Activated CD4-positive, alpha-beta T cell treated with anti-CD3 and anti-CD28 coated beads, Interleukin-2, amount 10 ng/mL, durations not matched to agents 24 days and 14 days (primary cell): Measurements from ENCODE around the gene STXBP3. TPM values are rescaled to one million over a fixed set of nuclear protein-coding genes. Genes with fewer than 3 reads are reported as not detected.
"Not testable (repeated sequence)": the region's sequence is repeated elsewhere in the genome, so short reads cannot be mapped to it uniquely, and the experiment has no call there.

ENCODE experiments used
- DNase-seq: peaks from one replicate; pipeline ENCODE4 v3.0.0; 2022
- H3K27ac Mint-ChIP-seq: one replicate; pipeline ENCODE4 v1.8.0; 2022; ENCODE audit warnings: mild to moderate bottlenecking, mixed read lengths
- H3K27me3 Mint-ChIP-seq: one replicate; pipeline ENCODE4 v1.8.0; 2022; ENCODE audit warnings: mixed read lengths
- H3K36me3 Mint-ChIP-seq: one replicate; pipeline ENCODE4 v1.8.0; 2022; ENCODE audit warnings: low read depth, mild to moderate bottlenecking, mixed read lengths
- H3K4me1 Mint-ChIP-seq: one replicate; pipeline ENCODE4 v1.8.0; 2021; ENCODE audit warnings: mixed read lengths
- H3K4me3 Mint-ChIP-seq: one replicate; pipeline ENCODE4 v1.8.0; 2022; ENCODE audit warnings: mild to moderate bottlenecking, moderate library complexity, mixed read lengths
- H3K9me3 Mint-ChIP-seq: one replicate; pipeline ENCODE4 v1.8.0; 2021; ENCODE audit warnings: mixed read lengths
- intact Hi-C: fragments of 100-400 bp; cut with micrococcal nuclease; formaldehyde crosslinking; loops from one replicate; pipeline ENCODE4 v1.15.1; 2023
- total RNA-seq: library from RNA; stranded (reverse); gene quantifications from 2 replicates; pipeline ENCODE4 v1.2.3, GENCODE V29; 2022

STXBP3 gene, protein sequence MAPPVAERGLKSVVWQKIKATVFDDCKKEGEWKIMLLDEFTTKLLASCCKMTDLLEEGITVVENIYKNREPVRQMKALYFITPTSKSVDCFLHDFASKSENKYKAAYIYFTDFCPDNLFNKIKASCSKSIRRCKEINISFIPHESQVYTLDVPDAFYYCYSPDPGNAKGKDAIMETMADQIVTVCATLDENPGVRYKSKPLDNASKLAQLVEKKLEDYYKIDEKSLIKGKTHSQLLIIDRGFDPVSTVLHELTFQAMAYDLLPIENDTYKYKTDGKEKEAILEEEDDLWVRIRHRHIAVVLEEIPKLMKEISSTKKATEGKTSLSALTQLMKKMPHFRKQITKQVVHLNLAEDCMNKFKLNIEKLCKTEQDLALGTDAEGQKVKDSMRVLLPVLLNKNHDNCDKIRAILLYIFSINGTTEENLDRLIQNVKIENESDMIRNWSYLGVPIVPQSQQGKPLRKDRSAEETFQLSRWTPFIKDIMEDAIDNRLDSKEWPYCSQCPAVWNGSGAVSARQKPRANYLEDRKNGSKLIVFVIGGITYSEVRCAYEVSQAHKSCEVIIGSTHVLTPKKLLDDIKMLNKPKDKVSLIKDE
- total RNA-seq, result 41.1 and 48.9 TPM in 2 replicates

DNA sequence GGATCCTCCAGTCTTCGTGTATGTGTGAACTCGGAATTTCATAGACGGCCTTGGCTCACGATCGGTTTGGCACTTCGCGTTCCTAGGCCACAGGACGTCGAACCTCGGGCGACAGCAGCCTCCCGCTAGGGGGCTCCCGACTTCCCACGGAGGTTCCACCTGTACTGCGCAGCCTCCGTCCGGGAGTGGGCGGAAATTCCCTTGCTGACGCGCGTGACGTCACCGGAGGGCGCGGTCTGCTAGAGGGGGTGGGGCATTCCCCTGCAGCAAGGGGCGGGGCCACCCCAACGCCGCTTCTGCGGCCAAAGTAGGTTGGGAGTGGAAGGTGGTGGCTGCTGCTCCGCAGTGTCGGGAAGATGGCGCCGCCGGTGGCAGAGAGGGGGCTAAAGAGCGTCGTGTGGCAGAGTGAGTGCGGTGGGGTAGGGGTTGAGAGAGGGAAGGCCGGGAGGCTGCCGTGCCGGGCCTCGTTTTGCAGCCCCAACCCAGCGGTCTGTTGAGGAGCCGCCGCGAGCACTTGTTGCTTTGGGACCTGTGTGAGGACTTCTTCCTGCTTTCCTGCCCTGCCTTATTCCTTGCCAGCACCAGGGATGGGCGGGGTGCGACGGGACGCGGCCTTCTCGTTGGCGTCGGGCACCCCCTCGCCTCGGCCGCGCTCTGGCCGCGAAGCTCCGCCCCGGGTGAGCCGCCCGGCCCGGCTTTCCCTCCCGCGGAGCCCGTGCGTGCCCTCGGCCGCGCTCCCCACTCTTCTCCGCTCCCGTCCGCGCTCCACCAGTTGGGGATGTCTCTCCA, at the start of gene STXBP3:
STXBP3 (plus strand) TSS at position 293 of the 789 bp plus-strand sequence; CDS start at position 357, 64 bp downstream.
- peaks cover 16% of the 10 kb centered on the region for H3K36me3 Mint-ChIP-seq
- intact Hi-C loops, result loop anchor here (1.0 to 5.0 kb wide), 10 partner anchors 42 to 366 kb away; partner anchors contain the start of genes CLCC1, ELAPOR1, GPSM2 and HENMT1
- peak within 1 kb of the TSS; percentile 97 for H3K27ac Mint-ChIP-seq

DNA sequence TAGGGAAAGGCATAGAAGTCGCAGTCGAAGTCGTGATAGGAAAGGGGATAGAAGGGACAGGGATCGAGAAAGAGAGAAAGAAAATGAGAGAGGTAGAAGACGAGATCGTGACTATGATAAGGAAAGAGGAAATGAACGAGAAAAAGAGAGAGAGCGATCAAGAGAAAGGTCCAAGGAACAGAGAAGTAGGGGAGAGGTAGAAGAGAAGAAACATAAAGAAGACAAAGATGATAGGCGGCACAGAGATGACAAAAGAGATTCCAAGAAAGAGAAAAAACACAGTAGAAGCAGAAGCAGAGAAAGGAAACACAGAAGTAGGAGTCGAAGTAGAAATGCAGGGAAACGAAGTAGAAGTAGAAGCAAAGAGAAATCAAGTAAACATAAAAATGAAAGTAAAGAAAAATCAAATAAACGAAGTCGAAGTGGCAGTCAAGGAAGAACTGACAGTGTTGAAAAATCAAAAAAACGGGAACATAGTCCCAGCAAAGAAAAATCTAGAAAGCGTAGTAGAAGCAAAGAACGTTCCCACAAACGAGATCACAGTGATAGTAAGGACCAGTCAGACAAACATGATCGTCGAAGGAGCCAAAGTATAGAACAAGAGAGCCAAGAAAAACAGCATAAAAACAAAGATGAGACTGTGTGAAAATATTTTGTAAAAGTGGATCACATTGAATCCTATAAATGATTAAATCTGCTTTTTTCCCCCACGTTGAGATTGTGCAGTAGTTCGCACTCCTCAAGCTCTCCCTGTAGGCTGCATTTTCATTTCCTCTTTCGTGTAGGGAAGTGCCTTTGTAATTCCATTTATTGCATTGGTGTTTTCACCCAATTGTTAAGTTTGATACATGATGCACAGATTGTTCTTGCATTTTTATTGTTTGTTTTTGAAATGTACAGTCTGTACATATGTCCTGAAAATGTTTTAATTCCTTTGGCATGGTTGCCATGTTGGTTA, 46.8 kb upstream of the STXBP3 start:
- H3K27me3 Mint-ChIP-seq, result no peaks in the 10 kb centered on the region
- H3K36me3 Mint-ChIP-seq, result peaks cover 68% of the 10 kb centered on the region
- peak; percentile 54 for DNase-seq
- intact Hi-C loops, result loop anchor here (10.0 kb wide), 2 partner anchors 265 to 415 kb away; partner anchors contain the start of genes CLCC1 and ELAPOR1
- peaks cover 34% of the 10 kb centered on the region for H3K4me1 Mint-ChIP-seq
- H3K4me3 Mint-ChIP-seq, result peak overlapping the region; percentile 78
- H3K27ac Mint-ChIP-seq, result peak overlapping the region; percentile 79
- H3K9me3 Mint-ChIP-seq, result no peaks in the 10 kb centered on the region

More for the DNA sequence above, at the start of gene STXBP3:
- Mint-ChIP-seq H3K9me3 (no peaks in the 10 kb centered on the region), H3K27me3 (peaks cover 1% of the 10 kb centered on the region), H3K4me3 (peak within 1 kb of the TSS; percentile 97), H3K4me1 (peaks cover 27% of the 10 kb centered on the region)
- DNase-seq, result peak; percentile 100

DNA sequence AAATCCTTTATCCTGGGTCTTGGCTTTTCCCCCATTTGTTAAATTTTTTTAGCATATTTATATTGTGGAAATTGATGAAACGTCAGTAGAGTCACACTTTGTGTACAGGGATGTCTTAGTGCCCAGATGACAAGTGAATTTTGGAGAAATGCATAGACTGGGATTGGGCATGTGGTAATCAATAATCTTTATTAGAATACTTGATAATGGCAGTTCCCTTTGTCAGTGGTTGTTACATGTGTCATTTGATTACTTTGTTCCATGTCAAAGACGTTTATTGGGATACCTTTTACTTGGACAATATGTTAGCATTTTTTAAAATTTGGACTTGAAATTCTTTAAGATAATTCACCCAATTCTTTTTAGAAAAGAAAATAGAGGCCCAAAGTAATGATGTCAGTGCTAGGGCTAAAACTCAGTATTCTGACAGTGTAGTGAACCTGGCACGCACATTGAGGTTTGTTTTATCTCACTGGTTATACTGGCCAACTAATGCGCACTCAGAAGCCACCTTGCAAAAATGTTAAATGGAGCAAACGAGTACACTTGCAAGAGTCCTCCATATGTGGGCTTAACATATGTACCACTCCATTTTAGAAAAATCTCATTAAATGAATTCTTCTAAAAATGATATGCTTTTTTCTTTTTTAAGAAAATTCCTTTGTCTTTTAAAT, 45.2 kb upstream of the STXBP3 start:
- peak; percentile 48 for DNase-seq
- H3K36me3 Mint-ChIP-seq, result peaks cover 55% of the 10 kb centered on the region
- H3K27ac Mint-ChIP-seq, result no peak overlapping the region
- peaks cover 34% of the 10 kb centered on the region for H3K4me1 Mint-ChIP-seq
- H3K9me3 Mint-ChIP-seq, result no peaks in the 10 kb centered on the region
- intact Hi-C loops, result no loop called here
- H3K27me3 Mint-ChIP-seq, result no peaks in the 10 kb centered on the region
- no peak overlapping the region for H3K4me3 Mint-ChIP-seq

DNA sequence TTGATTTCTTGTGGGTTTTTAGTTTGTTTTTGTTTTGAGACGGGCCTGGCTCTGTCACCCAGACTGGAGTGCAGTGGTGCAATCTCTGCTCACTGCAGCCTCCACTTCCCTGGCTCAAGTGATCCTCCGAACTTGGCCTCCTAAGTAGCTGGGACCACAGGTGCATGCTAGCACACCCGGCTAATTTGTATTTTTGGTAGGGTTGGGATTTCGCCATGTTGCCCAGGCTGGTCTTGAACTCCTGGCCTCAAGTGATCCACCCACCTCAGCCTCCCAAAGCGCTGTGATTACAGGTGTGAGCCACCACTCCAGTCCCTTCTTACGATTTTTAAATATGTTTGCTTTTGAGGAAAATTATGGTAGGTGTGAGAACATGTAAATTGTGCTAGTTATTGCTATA, 44.4 kb upstream of the STXBP3 start:
- peaks cover 34% of the 10 kb centered on the region for H3K4me1 Mint-ChIP-seq
- H3K27ac Mint-ChIP-seq, result not testable (repeated sequence)
- peaks cover 47% of the 10 kb centered on the region for H3K36me3 Mint-ChIP-seq

GRCh38 chr1:108703939-108704338, 42.5 kb upstream of the STXBP3 start:
- Mint-ChIP-seq H3K27ac (peak overlapping the region; percentile 87), H3K4me3 (peak overlapping the region; percentile 62), H3K4me1 (peaks cover 29% of the 10 kb centered on the region), H3K9me3 (no peaks in the 10 kb centered on the region), H3K27me3 (no peaks in the 10 kb centered on the region), H3K36me3 (peaks cover 30% of the 10 kb centered on the region)
- intact Hi-C loops, result loop anchor here (1.0 to 2.0 kb wide), 3 partner anchors 12 to 57 kb away; partner anchors contain the start of genes PRPF38B and STXBP3
- DNase-seq, result peak; percentile 71

More for the DNA sequence above, 44.4 kb upstream of the STXBP3 start:
- H3K4me3 Mint-ChIP-seq, H3K9me3 Mint-ChIP-seq, intact Hi-C loops, H3K27me3 Mint-ChIP-seq: not testable (repeated sequence)
- peak; percentile 54 for DNase-seq

DNA sequence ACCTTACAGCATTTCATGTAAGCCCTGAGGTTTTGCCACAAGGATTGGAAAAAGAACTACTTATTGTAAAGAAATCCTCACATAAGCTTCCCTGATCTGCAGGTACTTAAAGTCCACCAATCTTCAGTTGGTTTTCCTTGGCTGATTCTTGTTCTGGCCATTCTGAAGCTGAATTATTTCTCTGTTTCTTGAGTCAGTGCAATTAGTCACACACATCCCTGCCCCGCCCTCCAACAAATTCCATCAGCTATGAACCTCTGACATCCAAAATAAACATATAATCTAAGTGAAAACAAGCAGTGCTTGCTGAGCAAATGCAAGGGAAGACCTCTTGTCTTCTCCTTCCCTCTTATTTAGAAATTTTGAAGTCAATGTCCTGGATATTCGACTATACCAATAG, 42.0 kb upstream of the STXBP3 start:
- no peaks in the 10 kb centered on the region for H3K27me3 Mint-ChIP-seq
- H3K4me3 Mint-ChIP-seq, result no peak overlapping the region
- intact Hi-C loops, result loop anchor here (1.0 to 2.0 kb wide), 3 partner anchors 12 to 58 kb away; partner anchors contain the start of genes PRPF38B and STXBP3
- H3K36me3 Mint-ChIP-seq, result peaks cover 24% of the 10 kb centered on the region
- DNase-seq, result peak; percentile 54
- H3K4me1 Mint-ChIP-seq, result peaks cover 27% of the 10 kb centered on the region
- H3K27ac Mint-ChIP-seq, result peak overlapping the region; percentile 77
- H3K9me3 Mint-ChIP-seq, result no peaks in the 10 kb centered on the region

DNA sequence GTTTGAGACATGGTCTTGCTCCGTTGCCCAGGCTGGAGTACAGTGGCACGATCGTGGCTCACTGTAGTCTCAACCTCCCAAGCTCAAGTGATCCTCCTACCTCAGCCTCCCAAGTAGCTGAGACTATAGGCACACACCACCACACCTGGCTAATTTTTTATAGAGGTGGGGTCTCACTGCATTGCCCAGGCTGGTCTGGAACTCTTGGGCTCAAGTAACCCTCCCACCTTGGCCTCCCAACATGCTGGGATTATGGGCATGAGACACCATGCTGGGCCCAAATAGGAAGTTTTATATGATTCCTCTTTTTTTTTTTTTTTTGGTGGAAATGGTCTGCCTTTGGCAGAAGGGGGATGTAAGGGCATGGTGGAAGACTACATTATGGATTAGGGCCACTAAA, 39.8 kb upstream of the STXBP3 start:
- H3K36me3 Mint-ChIP-seq, result peaks cover 8% of the 10 kb centered on the region
- H3K27ac Mint-ChIP-seq, result no peak overlapping the region
- no peak overlapping the region for H3K4me3 Mint-ChIP-seq
- peaks cover 1% of the 10 kb centered on the region for H3K27me3 Mint-ChIP-seq
- H3K4me1 Mint-ChIP-seq, result peaks cover 24% of the 10 kb centered on the region
- no peaks in the 10 kb centered on the region for H3K9me3 Mint-ChIP-seq
- DNase-seq, result no peak
- intact Hi-C loops, result loop anchor here (5.0 kb wide), 1 partner anchor 194 kb away; no protein-coding TSS in a partner anchor

GRCh38 chr1:108708691-108709660, 37.5 kb upstream of the STXBP3 start:
- Mint-ChIP-seq H3K27ac (no peak overlapping the region), H3K36me3 (no peaks in the 10 kb centered on the region), H3K9me3 (no peaks in the 10 kb centered on the region), H3K4me1 (peaks cover 19% of the 10 kb centered on the region), H3K4me3 (no peak overlapping the region), H3K27me3 (peaks cover 16% of the 10 kb centered on the region)
- peak; percentile 87 for DNase-seq
- intact Hi-C loops, result loop anchor here (5.0 kb wide), 1 partner anchor 197 kb away; no protein-coding TSS in a partner anchor

GRCh38 chr1:108712606-108713150, 33.8 kb upstream of the STXBP3 start, which contains the start of gene FNDC7:
FNDC7 (plus strand) TSS chr1:108712908; CDS start chr1:108712934, 26 bp downstream.
- Mint-ChIP-seq H3K36me3 (no peaks in the 10 kb centered on the region), H3K4me3 (no peak within 1 kb of the TSS)
- no peak for DNase-seq

DNA sequence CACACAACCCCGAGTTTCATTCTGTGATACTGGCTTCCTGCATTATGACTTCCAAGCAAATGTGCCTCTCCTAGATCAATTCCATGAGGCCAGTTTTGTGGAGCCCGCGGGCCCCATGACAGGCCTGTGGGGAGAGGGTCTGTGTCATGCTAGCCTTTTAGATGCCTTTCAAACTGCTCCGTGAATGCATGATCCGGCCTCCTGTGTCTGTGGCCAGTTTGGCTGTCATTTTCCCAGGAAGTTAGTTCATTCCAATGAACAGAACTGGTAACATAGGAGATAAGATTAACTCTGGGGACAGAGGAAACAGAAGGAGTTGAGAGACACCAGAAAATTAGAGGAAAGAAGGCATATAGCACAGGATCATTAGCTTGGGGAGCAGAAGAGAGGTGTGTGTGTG, 30.5 kb upstream of the STXBP3 start:
- no peaks in the 10 kb centered on the region for H3K36me3 Mint-ChIP-seq
- peaks cover 2% of the 10 kb centered on the region for H3K4me1 Mint-ChIP-seq
- no peak overlapping the region for H3K27ac Mint-ChIP-seq
- intact Hi-C loops, result no loop called here
- no peak for DNase-seq
- peaks cover 21% of the 10 kb centered on the region for H3K27me3 Mint-ChIP-seq
- no peaks in the 10 kb centered on the region for H3K9me3 Mint-ChIP-seq
- no peak overlapping the region for H3K4me3 Mint-ChIP-seq

More at GRCh38 chr1:108712606-108713150, 33.8 kb upstream of the STXBP3 start, which contains the start of gene FNDC7:
- Mint-ChIP-seq H3K9me3 (no peaks in the 10 kb centered on the region), H3K4me1 (peaks cover 13% of the 10 kb centered on the region), H3K27ac (no peak within 1 kb of the TSS), H3K27me3 (peaks cover 20% of the 10 kb centered on the region)
- intact Hi-C loops, result no loop called here
